Measurements from ENCODE around the gene ADGRD2.
"Not testable (repeated sequence)": the region's sequence is repeated elsewhere in the genome, so short reads cannot be mapped to it uniquely, and the experiment has no call there.

The ADGRD2 gene, protein sequence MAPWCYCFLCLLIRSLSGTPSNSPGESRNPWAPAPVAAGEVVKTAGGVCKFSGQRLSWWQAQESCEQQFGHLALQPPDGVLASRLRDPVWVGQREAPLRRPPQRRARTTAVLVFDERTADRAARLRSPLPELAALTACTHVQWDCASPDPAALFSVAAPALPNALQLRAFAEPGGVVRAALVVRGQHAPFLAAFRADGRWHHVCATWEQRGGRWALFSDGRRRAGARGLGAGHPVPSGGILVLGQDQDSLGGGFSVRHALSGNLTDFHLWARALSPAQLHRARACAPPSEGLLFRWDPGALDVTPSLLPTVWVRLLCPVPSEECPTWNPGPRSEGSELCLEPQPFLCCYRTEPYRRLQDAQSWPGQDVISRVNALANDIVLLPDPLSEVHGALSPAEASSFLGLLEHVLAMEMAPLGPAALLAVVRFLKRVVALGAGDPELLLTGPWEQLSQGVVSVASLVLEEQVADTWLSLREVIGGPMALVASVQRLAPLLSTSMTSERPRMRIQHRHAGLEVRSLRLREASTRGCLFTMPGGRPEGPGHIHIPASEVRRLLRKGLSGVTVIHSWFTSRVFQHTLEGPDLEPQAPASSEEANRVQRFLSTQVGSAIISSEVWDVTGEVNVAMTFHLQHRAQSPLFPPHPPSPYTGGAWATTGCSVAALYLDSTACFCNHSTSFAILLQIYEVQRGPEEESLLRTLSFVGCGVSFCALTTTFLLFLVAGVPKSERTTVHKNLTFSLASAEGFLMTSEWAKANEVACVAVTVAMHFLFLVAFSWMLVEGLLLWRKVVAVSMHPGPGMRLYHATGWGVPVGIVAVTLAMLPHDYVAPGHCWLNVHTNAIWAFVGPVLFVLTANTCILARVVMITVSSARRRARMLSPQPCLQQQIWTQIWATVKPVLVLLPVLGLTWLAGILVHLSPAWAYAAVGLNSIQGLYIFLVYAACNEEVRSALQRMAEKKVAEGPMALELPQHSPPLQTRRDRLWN

DNA sequence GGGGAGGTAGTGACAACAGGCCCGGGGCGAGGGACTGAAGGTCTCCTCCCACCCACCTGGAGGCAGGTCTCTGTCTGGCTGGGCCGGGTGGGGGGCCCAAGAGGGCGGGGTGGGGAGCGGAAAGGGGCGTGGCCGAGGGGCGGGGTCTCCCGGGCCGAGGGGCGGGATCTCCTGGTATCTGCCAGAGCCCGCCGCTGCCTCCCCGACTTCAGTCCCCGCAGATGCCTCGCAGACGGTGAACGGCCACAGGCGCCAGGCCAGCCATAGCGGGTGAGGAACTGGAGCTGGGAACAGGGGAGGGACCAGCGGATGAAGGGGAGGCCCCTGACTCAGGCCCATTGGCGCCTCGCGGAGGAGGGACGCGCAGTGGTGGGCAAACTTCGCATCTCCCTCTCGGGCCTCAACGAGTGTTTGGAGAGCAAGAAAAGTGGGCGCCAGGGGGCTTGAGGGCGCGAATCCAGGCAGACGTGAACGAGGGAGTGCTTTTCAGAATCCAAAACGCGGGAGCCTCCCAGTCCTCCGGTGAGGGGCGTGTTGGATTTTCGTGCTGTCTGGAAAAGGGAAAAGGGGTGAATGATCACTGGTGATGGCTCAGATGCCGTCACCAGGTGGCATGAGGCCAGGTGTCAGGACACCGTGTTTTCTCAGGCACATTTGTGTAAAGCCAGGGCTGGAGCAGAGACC is at the start of gene ADGRD2:
ADGRD2 (plus strand) TSS at position 211 of the 684 bp plus-strand sequence. CDS start 1,216 bp downstream, outside the sequence.
- peak; percentile 60 for DNase-seq

DNA sequence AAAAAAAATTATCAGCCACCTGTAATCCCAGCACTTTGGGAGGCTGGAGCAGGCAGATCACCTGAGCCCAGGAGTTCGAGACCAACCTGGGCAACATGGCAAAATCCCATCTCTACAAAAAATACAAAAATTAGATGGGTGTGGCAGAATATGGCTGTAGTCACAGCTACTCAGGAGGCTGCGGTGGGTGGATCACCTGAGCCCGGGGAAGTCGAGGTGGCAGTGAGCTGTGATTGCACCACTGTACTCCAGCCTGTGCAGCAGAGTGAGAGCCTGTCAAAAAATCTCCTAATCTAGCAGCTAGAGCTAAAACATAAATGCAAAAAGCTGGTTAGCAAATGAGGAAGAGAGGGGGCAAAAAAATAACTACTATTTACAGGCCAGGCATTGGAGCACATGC is 47.0 kb upstream of the ADGRD2 start:
- DNase-seq = no peak

DNA sequence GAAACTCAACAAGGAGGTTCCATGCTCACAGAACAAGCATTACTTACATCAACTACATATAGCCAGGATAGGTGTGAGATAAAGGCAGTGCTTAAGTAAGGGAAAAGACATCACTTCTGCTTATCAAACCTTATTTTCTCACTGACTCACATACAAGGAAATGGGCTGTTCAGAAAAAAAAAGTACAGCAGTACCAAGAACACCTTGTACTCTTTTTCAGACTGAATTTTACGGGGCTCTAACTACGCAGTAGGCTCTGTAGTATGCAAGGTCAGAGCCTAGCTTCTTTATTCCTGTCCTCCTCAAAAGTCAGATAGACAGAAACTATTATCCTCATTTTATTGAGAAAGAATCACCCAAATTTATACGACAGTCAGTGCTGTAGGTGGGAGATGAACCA is 40.8 kb upstream of the ADGRD2 start:
- DNase-seq = no peak

DNA sequence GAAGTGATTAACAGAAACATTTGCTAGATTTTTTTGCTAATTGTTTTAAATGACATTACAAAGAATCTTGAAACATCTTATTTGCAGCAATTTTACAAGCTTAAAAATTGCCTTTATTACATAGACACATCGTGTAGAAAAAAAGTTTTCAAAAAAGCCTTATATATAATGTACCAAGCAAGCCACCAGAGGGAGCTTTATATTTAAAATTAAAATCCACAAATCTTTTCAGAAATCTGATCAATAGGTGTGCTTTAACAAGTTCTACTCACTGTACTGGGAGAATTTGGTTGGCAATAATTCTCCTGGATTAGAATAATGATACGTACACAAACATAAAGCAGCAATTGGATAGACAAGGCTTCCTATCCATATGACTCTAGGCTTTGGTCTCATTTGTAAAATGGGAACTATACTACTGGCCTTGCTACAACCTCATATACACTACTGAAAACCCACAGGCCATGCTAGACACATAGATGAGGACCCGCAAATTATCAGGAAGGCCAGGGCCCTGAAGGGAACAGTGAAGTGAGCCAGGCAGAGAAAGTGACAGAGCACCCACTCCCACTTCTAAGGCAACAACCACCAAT is 39.8 kb upstream of the ADGRD2 start:
- DNase-seq = no peak

DNA sequence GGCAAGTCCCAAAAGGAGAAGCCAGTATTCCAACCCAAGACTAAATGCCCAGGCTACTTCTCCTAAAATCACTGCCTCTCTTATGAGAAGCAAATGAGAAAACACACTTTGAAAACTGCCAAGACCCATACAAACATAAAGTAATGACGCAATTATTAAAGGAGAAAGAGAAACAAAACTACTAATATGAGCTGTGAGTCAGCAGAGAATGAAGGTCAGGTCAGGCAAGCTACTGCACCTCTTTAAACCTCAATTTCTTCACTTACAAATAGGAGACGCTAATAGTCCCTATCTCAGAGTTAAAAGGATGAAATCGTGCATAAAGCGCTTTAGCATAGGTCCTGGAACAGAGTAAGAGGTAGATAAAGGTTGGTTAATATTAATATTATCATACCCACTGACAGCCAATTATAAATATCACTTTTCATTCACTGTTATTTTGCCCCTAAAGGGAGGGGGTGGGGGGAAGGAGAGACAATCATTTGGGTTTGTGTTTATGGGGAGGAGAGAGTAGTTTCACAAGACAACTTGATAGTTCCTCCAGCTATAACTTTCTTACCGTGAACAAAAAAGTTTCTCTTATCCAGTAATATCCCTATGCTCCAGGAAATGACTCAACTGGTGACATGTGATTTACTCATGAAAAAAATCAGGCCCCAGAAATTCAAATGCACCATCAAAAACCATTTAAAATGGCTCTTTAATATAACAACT is 38.6 kb upstream of the ADGRD2 start:
- DNase-seq = no peak

DNA sequence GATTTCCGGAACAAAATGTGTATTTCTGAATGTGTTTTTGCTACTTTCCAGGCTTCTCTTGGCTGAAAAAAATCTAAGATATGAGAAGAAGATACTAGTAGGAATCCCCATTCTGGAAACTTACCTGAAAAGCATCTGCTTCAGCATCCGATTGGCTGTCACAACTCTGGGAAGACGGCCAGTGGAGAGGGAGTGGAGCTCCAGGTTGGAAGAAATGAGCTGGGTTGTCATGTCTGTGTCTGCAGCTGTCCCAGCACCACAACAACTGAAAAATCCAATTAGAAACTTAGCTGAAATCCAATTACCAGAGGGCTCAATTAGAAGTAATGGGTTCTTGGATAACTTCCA is 38.0 kb upstream of the ADGRD2 start:
- DNase-seq = peak; percentile 43

DNA sequence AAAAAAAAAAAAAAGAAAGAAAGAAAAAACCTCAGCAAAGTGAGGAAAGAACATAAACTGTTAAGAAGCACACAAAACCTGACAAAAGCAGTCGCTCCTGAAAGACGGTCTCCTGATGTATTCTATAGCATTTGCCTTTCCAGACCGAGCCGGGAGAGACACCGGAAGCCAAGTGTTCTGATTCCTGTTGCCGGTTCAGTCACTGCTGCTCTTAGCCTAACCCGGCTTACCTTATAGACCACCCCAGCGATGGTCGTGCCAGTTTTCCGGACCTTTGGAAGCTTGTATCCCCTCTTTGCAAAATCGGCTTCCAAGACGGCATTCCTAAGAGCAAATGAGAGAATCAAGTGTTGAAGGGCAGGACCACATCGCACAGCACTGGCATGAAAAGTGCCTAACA is 35.6 kb upstream of the ADGRD2 start:
- peak; percentile 51 for DNase-seq

DNA sequence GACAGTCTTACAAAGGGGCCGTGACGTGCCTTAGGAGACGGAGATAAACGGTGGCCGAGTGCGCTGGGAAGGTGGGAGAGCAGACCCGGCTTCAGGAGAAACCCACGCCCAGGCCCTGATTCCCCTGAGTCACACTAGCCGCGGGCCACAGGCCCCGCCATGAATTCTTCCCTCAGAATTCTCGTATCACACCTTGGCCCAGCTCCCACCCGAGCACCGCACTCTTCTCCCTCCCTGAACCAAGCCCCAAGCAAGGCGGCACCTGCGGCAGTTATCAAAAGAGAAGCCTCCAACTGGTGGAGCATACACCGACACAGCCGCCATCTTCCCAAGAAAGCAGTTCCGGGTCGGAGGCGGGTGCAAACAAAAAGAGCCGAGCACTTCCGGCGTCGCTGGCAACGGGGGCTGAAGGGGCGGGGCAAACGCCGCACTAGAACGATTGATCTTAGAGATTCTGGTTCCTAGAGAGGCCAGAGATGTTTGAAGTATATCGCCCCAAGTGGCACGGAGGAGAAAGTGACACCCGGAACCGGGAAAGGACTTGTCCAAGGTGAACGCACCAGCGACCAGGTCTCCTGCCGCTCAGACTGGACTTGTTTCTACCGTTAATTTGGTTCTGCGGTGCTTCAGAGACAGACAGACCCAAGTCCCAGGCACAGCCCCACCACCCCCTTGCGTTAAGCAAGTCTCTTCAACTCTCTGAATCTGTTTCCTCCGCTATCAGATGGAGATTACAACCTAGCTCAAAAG is 35.0 kb upstream of the ADGRD2 start, which contains the start of gene PSMB7:
PSMB7 (minus strand) TSS at position 341 of the 750 bp plus-strand sequence; CDS start at position 324, 17 bp downstream.
- peak; percentile 97 for DNase-seq

DNA sequence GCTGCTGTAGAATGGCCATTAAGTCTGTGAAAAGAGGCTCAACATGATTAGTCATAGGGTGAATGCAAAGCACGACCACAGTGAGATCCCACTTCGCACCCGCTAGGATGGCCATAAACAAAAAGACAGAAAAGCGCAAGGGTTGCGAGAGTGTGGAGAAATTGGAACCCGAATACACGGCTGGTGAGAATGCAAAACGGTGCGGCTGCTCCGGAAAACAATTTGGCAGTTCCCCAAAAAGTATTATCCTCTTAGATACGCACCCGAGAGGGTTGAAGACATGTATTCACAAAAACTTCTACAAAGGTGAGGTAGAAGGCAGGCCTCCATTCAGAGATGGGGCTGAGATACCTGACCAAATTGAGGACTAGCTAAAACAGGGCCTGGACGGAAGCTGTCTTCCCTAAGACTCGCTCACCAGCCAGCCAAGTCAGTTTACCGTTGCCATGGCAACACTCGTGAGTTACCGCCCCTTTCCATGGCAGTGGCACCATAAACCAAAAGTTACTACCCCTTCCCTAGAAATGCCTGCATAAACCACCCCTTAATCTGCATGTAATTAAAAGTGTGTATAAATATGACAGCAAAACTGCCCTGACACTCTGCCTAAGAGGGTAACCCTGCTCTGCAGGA is 34.3 kb upstream of the ADGRD2 start:
- DNase-seq = peak; percentile 51

DNA sequence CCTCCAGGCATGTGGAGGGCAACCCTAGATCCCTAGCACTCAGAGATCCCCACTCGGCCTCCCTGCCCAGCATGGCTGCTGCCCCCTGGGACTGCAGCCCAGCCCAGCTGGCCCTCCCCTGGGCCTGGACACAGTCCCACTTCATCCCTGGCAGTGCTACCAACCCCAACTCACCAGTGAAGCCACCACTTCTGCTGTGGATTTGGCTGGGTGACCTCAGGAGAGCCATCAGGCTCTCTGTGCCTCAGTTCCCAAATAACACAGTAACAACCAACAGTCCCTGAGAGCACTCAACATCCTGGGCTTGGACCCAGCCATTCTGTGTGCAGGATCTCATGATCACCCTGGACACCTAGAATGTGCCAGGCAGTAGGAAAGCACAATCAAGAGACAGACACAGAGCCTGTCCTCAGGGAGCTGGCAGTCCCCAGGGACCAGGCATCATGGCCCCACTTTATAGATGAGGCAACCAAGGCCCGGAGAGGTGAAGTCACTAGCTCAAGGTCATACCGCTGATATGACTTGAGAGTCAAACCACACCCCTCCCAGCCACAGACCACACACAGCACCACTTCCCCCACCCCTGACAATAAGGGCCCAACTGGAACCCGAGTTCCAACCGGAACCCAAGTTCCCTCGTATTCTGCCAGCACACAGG is 30.3 kb upstream of the ADGRD2 start:
- peak; percentile 50 for DNase-seq

DNA sequence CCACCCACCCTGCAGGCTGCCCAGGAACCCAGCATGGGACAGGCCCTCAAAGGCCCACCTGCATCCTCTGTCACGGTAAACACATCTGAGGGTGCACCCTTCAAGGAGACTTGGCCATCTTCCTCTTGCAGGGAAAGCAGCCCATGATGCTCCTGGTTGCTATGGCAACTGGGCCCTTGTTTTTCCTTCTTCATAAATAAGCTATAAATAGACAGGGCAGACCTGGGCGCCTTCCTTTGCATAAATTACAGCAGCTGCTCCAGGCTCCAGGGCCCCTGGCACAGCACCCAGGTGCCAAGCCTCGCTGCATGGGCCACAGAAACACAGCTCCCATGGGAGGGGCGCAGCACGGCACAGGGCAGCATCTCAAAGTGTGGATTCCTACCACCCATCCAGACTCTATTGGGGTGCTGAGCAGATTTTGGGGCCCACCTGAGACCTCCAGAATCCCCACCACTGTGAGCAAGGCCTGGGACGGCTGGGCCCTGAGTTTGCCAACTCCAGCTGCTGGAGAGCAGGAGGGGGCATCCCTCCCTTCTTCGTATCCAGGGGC is 29.2 kb upstream of the ADGRD2 start:
- no peak for DNase-seq

DNA sequence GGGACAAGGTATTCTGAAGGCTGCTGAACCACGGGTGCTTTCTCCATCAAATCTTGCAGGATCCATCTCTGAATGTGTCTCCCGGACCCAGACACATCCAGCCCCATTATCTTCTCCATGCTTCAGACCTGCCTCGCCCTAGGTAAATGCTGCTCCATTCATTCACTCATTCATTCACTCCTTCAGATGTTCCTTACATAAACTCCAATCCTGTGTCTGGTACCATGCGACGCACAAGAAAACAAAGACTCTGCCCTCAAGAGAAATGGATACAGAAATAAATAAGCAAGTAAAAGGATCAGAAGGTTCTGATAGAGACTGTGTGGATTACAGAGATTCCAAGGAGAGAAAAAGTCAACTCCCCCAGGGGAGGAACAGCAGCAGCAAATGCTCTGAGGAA is 27.1 kb upstream of the ADGRD2 start:
- DNase-seq = no peak

DNA sequence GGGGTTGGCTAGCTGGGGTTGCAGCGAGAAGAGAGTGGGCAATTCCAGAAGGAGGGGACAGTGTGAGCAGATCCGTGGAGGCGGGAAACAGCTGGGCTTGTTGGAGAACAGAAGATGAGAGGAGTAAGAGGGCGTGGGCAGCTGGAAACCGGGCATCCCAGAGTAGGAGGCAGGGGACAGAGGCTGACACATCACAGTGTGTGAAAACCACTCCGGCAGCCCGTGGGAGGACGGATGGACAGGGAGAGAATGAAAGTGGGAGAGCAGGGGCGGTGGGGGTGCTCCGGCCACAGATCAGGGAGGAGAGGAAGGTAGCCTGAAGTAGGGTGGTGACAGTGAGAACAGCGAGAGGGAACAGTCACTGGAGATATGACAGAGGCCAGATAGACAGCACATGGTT is 26.7 kb upstream of the ADGRD2 start:
- DNase-seq = peak; percentile 26

DNA sequence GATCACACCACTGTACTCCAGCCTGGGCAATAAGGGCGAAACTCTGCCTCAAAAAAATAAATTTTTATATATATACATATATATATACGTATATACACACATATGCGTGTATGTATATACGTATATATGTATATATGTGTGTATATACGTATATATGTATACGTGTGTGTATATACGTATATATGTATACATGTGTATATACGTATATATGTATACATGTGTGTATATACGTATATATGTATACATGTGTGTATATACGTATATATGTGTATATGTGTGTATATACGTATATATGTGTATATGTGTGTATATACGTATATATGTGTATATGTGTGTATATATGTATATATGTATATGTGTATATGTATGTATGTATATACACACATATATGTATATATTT is 24.5 kb upstream of the ADGRD2 start:
- DNase-seq = not testable (repeated sequence)

DNA sequence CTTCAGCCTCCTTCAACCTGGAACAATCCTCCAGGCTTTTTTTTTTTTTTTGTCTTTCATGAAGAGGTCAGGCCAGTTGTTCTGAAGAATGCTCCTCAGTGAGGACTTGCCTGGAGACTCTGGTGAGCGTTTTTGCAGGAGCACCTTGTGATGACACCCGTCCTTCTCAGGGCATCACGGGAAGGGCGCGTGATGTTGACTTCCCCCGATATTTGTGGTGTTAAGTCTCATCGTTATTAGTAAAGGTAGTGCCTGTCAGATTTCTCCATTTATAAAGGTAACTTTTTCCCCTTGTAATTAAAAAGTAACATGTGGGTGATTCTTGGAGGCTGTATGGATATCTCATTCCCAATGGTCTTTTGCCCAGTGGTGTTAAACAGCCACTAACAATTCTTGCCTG is 23.9 kb upstream of the ADGRD2 start:
- DNase-seq = peak; percentile 18

DNA sequence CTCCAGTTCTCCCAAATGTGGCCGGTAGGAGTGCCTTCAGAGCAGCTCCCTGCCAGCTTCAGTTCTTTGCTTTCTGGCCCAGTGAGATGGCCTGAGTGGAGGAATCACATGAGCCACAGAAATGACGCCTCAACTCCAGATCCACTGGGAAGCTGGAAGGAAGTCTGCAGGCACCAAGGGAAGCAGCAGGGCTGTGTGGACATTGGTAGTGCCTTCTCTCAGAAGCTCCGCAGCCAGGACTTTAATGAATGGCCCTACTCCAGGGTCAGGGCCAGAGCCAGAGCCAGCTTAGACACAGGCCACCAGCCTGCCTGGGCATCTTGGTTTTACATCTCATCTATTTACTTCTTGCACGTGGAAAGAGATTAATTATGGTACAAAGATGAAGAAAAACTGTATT is 23.0 kb upstream of the ADGRD2 start:
- peak; percentile 12 for DNase-seq

DNA sequence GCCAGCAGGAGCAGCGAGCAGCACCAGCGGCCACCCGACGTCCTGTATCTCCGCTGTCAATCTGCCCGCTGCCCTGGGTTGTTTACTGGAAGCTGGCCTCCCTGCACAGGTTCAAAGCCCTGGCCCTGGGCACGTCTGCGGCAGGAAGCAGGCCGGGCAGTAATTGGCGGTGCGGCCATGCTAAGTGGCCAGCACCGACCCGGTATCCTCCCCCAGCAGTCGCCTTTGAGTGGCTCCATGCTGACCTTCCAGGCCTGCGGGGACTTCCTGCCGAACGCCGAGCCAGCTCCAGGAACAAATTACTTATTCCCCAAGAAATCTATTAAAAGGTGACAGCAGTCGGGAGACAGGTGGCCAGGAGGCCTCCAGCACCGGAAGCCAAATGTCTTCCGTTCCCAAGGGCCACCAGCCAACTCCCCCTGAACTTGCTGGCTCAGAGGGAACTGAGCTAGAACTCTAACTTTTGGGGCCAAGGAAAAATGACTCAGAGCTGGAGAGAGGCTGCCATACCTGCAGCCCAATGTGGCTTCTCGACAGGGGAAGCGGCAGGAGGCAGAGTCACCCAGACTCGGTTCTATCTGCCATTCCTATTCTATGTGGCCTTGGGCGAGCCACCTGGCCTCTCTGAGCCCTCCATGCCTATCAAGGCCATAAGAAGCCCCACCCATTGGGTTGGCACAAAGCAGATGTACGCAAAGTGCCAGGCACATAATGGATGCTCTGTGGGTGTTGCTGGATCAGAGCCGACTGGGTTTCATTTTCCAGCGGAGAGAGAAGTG is 21.3 kb upstream of the ADGRD2 start:
- DNase-seq = no peak

DNA sequence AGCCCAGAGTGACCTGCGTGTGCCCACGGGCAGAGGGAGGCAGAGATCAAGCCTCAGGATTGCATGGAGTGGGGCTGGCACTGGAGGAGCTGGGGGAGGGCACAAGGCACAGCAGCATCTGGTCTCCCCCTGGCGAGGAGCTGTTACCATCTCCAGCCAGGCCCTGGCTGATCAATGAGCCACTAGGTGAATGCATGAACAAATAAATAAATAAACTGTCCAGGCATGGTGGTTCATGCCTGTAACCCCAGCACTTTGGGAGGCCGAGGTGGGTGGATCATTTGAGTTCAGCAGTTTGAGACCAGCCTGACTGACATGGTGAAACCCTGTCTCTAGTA is 20.8 kb upstream of the ADGRD2 start:
- no peak for DNase-seq

DNA sequence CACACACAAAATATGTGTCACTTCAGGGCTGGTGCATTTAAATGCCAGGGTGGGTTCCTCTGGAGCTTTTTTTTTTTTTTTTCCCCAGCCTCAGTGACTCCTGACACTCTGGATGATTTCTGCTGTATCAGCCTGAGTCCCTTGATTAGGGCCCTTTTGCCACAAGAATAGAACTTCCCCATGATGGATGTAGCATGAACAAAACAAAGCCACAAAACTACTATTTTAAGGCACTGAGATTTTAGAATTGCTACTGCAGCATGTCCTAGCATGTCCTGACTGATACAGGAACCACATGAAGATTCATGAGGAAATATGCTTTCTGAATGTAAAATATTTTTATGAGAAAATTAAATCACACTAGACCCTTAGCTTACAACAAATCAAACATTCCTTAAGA is 13.9 kb upstream of the ADGRD2 start:
- DNase-seq = no peak
